Esophagus muscularis mucosa (tissue), 4 donors: ENCODE data around the gene PCDH9. TPM values are rescaled to one million over a fixed set of nuclear protein-coding genes. Genes with fewer than 3 reads are reported as not detected.
A peak's percentile ranks its signal among the peaks of the same experiment; 100 is the strongest.

Source experiments
- DNase-seq: peaks from one replicate; pipeline ENCODE4 v3.0.0-alpha.2; 2017; ENCODE audit errors: extremely low spot score
- H3K27ac ChIP-seq, 4 donors: fragments of 200-600 bp; sonication (generic); replicated peaks in 1 of 4; 1 replicate in 3 of 4; 2 replicates in 1 of 4; pipeline ENCODE4 v1.5.1; 2016 to 2019; ENCODE audit warnings: mild to moderate bottlenecking in 1 of 4
- H3K27me3 ChIP-seq, 4 donors: fragments of 200-600 bp; sonication (generic); one replicate each; pipeline versions ENCODE4 v1.5.1 to v1.6.0; 2016 to 2019
- H3K36me3 ChIP-seq, 4 donors: fragments of 200-600 bp; sonication (generic); one replicate each; pipeline ENCODE4 v1.5.1; 2016 to 2019
- H3K4me1 ChIP-seq, 4 donors: fragments of 200-600 bp; sonication (generic); one replicate each; pipeline ENCODE4 v1.5.1; 2016 to 2019
- H3K4me3 ChIP-seq, 4 donors: fragments of 200-600 bp; sonication (generic); 1 replicate in 2 of 4; 2 replicates in 2 of 4; pipeline ENCODE4 v1.5.1; 2016 to 2019; ENCODE audit warnings: mild to moderate bottlenecking in 4 of 4, moderate library complexity in 1 of 4
- H3K9me3 ChIP-seq, 4 donors: fragments of 200-600 bp; sonication (generic); 1 replicate in 3 of 4; 2 replicates in 1 of 4; pipeline ENCODE4 v1.5.1; 2016 to 2019
- EP300 ChIP-seq: sonication (generic); formaldehyde crosslinking; IDR thresholded peaks from one replicate; pipeline ENCODE4 v1.6.1; 2017; ENCODE audit warnings: antibody characterized with exemption
- POLR2A ChIP-seq: fragments of 450-650 bp; IDR thresholded peaks from one replicate; pipeline ENCODE4 v1.6.1; 2017; ENCODE audit warnings: antibody characterized with exemption, moderate library complexity, mild to moderate bottlenecking, low read depth
- POLR2AphosphoS5 ChIP-seq, 2 donors: sonication (generic); formaldehyde crosslinking; IDR thresholded peaks; one replicate each; pipeline ENCODE4 v1.6.1; 2017; ENCODE audit warnings: antibody characterized with exemption in 2 of 2
- WGBS: methylation state at CpG from one replicate; pipeline ENCODE4 v1.1.5; 2018; 5-methylcytosine and 5-hydroxymethylcytosine counted together
- intact Hi-C: fragments of 100-400 bp; cut with DNase I; formaldehyde crosslinking; loops from one replicate; pipeline ENCODE4 v1.15.1; 2023
- total RNA-seq, 4 donors: library from RNA; depleted of rRNA; stranded (reverse); fragments of >200 nt; gene quantifications; one replicate each; pipeline versions ENCODE4 v1.1.0 to v1.2.1, GENCODE V29; 2016
- TF ChIP-seq, protein P1 (sequence below), 3 experiments: fragments of 200-600 bp in 2 of 3; fragments of 450-650 bp in 1 of 3; sonication (generic) in 2 of 3; IDR thresholded peaks; one replicate each; pipeline ENCODE4 v1.5.1; 2017 to 2019; ENCODE audit warnings: antibody characterized with exemption in 3 of 3, mild to moderate bottlenecking in 2 of 3, moderate library complexity in 1 of 3

PCDH9 gene
- total RNA-seq, 4 donors from 2014 or later = 33.8 to 81.8 (median 49.1) TPM

DNA sequence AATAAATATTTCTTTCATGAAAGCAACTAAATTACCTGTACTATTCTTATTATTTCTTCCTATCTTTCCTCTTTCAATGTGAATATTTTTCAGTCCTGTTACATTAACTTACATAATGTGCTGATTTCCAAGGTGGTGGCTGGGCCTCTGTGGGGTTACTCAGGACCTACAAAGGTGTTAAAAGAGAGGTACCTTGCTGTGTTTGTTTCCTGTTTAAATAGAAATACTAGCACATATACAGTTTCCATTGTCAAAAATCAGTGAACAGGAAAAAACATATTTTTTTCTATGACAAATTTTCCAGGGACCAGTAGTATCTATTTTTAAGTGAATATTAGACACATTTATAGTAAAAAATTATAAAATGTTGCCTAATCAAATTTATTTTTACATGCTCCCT, 8.7 kb upstream of the PCDH9 start:
- H3K27ac ChIP-seq = no peak overlapping the region
- H3K4me3 ChIP-seq = no peak overlapping the region
- TF ChIP-seq POLR2AphosphoS5 (IDR thresholded peaks at IDR 0.05) = no peak
- H3K4me1 ChIP-seq = peaks cover 0 to 28% (median 12%) of the 10 kb centered on the region in 4 donors
- H3K36me3 ChIP-seq = no peaks in the 10 kb centered on the region
- DNase-seq = no peak
- intact Hi-C loops = no loop called here
- no peaks in the 10 kb centered on the region for H3K27me3 ChIP-seq
- H3K9me3 ChIP-seq = no peaks in the 10 kb centered on the region

DNA sequence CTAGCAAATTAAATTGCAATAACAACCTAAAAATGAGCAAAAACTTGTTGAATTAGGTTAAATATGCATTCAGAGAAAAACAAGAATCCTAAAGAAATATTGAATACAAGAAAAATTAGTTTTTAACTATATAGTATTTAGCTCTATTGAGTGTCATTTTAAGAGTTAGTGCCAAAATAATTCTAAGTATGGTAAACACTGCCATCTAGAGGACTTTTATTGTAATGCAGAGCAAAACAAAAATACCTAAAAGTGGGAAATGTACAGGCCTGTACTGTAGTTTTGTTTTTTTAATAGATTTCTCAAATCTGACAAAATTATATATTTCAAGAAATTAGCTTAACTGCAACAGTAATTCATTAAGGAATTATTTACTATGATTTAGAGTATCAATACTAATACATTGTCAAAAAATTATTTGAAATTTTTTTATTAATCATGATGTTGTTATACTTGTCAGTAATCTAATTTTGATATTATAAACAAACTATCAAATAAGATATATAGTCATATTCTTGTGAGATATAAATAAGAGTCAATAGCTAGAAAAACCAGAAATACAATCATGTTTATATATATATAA, 8.2 kb upstream of the PCDH9 start:
- Histone ChIP-seq H3K4me3 (no peak overlapping the region), H3K27ac (no peak overlapping the region), H3K27me3 (no peaks in the 10 kb centered on the region), H3K4me1 (peaks cover 0 to 33% (median 17%) of the 10 kb centered on the region in 4 donors), H3K9me3 (no peaks in the 10 kb centered on the region), H3K36me3 (no peaks in the 10 kb centered on the region)
- TF ChIP-seq, protein P1, sequence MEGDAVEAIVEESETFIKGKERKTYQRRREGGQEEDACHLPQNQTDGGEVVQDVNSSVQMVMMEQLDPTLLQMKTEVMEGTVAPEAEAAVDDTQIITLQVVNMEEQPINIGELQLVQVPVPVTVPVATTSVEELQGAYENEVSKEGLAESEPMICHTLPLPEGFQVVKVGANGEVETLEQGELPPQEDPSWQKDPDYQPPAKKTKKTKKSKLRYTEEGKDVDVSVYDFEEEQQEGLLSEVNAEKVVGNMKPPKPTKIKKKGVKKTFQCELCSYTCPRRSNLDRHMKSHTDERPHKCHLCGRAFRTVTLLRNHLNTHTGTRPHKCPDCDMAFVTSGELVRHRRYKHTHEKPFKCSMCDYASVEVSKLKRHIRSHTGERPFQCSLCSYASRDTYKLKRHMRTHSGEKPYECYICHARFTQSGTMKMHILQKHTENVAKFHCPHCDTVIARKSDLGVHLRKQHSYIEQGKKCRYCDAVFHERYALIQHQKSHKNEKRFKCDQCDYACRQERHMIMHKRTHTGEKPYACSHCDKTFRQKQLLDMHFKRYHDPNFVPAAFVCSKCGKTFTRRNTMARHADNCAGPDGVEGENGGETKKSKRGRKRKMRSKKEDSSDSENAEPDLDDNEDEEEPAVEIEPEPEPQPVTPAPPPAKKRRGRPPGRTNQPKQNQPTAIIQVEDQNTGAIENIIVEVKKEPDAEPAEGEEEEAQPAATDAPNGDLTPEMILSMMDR (IDR thresholded peaks at IDR 0.05) = peak; percentile 75 to 87 (median 81)
- no peak for TF ChIP-seq POLR2AphosphoS5 (IDR thresholded peaks at IDR 0.05)
- intact Hi-C loops = no loop called here
- DNase-seq = no peak

GRCh38 chr13:67235265-67235664, 5.1 kb upstream of the PCDH9 start:
- Histone ChIP-seq H3K36me3 (no peaks in the 10 kb centered on the region), H3K27me3 (no peaks in the 10 kb centered on the region), H3K4me1 (peaks cover 0 to 36% (median 25%) of the 10 kb centered on the region in 4 donors), H3K27ac (peak overlapping the region; percentile 53 to 95 (median 94)), H3K9me3 (no peaks in the 10 kb centered on the region), H3K4me3 (peak overlapping the region in 2 of 4 donors; percentile 10 to 25)
- TF ChIP-seq POLR2A = no peak
- TF ChIP-seq EP300 = no peak
- TF ChIP-seq POLR2AphosphoS5 (IDR thresholded peaks at IDR 0.05) = no peak
- TF ChIP-seq, protein P1 (IDR thresholded peaks at IDR 0.05) = no peak
- no peak for DNase-seq
- intact Hi-C loops = no loop called here
- WGBS = 83% methylated on average over 2 of the region's 2 CpGs

DNA sequence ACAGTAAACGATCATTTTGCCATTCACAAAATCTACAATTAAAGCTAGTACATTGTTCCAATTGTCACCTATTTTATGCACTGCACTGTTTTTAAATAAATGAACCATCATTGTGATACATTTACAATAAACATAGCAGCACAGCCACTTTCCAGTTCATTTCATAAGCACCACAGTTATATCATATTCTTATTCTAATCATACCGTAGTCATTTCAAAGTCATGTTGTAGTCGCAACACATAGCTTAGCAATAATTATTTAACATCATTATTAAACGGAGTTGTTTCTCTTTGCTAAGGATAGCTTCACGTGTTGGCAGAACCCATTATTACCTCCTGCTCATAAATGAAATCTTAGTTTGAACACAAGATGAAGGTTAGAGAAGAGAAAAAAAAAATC, 2.2 kb upstream of the PCDH9 start:
- TF ChIP-seq, protein P1 (IDR thresholded peaks at IDR 0.05) = no peak
- TF ChIP-seq EP300 = no peak
- TF ChIP-seq POLR2A = no peak
- no peak for TF ChIP-seq POLR2AphosphoS5 (IDR thresholded peaks at IDR 0.05)
- H3K9me3 ChIP-seq = no peaks in the 10 kb centered on the region
- WGBS = 53% methylated on average over 5 of the region's 5 CpGs
- no peaks in the 10 kb centered on the region for H3K36me3 ChIP-seq
- H3K4me1 ChIP-seq = peaks cover 3 to 41% (median 41%) of the 10 kb centered on the region in 4 donors
- H3K27ac ChIP-seq = peak overlapping the region; percentile 92 to 96 (median 95)
- DNase-seq = no peak
- peak overlapping the region in 3 of 4 donors; percentile 87 to 89 (median 89) for H3K4me3 ChIP-seq
- no peaks in the 10 kb centered on the region for H3K27me3 ChIP-seq
- intact Hi-C loops = no loop called here

- intact Hi-C loops = no loop called here
- TF ChIP-seq, protein P1 (IDR thresholded peaks at IDR 0.05) = no peak
- TF ChIP-seq POLR2A (no peak), POLR2AphosphoS5 (IDR thresholded peaks at IDR 0.05) (no peak), EP300 (no peak)
- Histone ChIP-seq H3K9me3 (no peaks in the 10 kb centered on the region), H3K36me3 (no peaks in the 10 kb centered on the region), H3K27me3 (no peaks in the 10 kb centered on the region), H3K27ac (peak overlapping the region; percentile 92 to 96 (median 95)), H3K4me3 (peak overlapping the region; percentile 72 to 89 (median 88)), H3K4me1 (peaks cover 3 to 50% (median 48%) of the 10 kb centered on the region in 4 donors)
- WGBS = 4% methylated on average over 11 of the region's 11 CpGs
- no peak for DNase-seq
Measured at GRCh38 chr13:67231289-67232000, 1.3 kb upstream of the PCDH9 start.
